ENCODE results near the gene TMEM212. TPM values are rescaled to one million over a fixed set of nuclear protein-coding genes. Genes with fewer than 3 reads are reported as not detected.

Gene TMEM212
- total and polyA plus RNA-seq, 2 of the 13 experiments (the other 11 are each of a cell fraction or from before 2014, with no cell fraction given): not detected

- peak; percentile 17; the same call in 1 of the 2 replicates for TF ChIP-seq PHF21A (CRISPR knock-in tag; IDR thresholded peaks at IDR 0.05)
- TF ChIP-seq ZNF513 (CRISPR knock-in tag; conservative IDR thresholded peaks at IDR 0.05): no peak
- peak; percentile 55; the same call in 1 of the 2 replicates for TF ChIP-seq SKIL (CRISPR knock-in tag; IDR thresholded peaks at IDR 0.05; ENCODE audit: borderline replicate concordance)
- TF ChIP-seq CENPT (CRISPR knock-in tag; IDR thresholded peaks at IDR 0.05; ENCODE audit: low read depth): no peak
- no peak for TF ChIP-seq HDAC6 (IDR thresholded peaks at IDR 0.05; ENCODE audit: low read depth, low read length)
- peak; percentile 58 for TF ChIP-seq POLR2AphosphoS5 (IDR thresholded peaks at IDR 0.05; ENCODE audit: low read depth, low read length)
- no peak for TF ChIP-seq STAG1 (CRISPR knock-in tag; IDR thresholded peaks at IDR 0.05)
- 0 out of 2 replicates have a peak, but pooled peaks have one; percentile 10 for TF ChIP-seq BRD4 (CRISPR knock-in tag; IDR thresholded peaks at IDR 0.05)
- peak; percentile 71 for TF ChIP-seq ZNF772 (CRISPR knock-in tag; IDR thresholded peaks at IDR 0.05)
- no peak for TF ChIP-seq RORA (CRISPR knock-in tag; IDR thresholded peaks at IDR 0.05)
- TF ChIP-seq CBX2 (IDR thresholded peaks at IDR 0.05; ENCODE audit: low read depth, low read length): no peak
- TF ChIP-seq CBX2 (CRISPR knock-in tag; IDR thresholded peaks at IDR 0.05; ENCODE audit: low read depth): no peak
- no peak for TF ChIP-seq PTBP1 (IDR thresholded peaks at IDR 0.05; ENCODE audit: low read depth, low read length, poor library complexity, severe bottlenecking)
- TF ChIP-seq ZNF691 (CRISPR knock-in tag; IDR thresholded peaks at IDR 0.05; ENCODE audit: borderline replicate concordance, low read depth): peak; percentile 67
- TF ChIP-seq POLR2AphosphoS2 (IDR thresholded peaks at IDR 0.05; ENCODE audit: low read depth, low read length): no peak
- 0 out of 2 replicates have a peak, but pooled peaks have one; percentile 13 for TF ChIP-seq ZNF296 (CRISPR knock-in tag; conservative IDR thresholded peaks at IDR 0.05)
- TF ChIP-seq ZNF142 (CRISPR knock-in tag; IDR thresholded peaks at IDR 0.05): peak; percentile 37; the same call in 1 of the 2 replicates
- TF ChIP-seq KMT2B (CRISPR knock-in tag; IDR thresholded peaks at IDR 0.05): peak; percentile 76; the same call in 1 of the 2 replicates
- peak; percentile 49; the same call in 1 of the 2 replicates for TF ChIP-seq PPARG (CRISPR knock-in tag; conservative IDR thresholded peaks at IDR 0.05)
Measured at GRCh38 chr3:171809861-171810628, 33.1 kb upstream of the TMEM212 start, which contains the start of gene PLD1 (continued).

All from HepG2 (cell line).